Effector memory CD4-positive, alpha-beta T cell (primary cell): ENCODE data around the gene ALOXE3.

ENCODE experiments used
- DNase-seq, 3 donors: peaks; one replicate each; pipeline ENCODE4 v3.0.0-alpha.2; 2020
- H3K27ac ChIP-seq: 2 replicates; pipeline ENCODE4 v1.7.0; 2013; ENCODE audit warnings: mild to moderate bottlenecking, low read length, moderate library complexity; ENCODE audit not compliant: insufficient read depth, poor library complexity, severe bottlenecking
- H3K27me3 ChIP-seq: replicated peaks from 2 replicates; pipeline ENCODE4 v1.7.0; 2013; ENCODE audit warnings: mild to moderate bottlenecking, low read length; ENCODE audit not compliant: insufficient read depth, control insufficient read depth, poor library complexity, severe bottlenecking
- H3K36me3 ChIP-seq: 2 replicates; pipeline ENCODE4 v1.7.0; 2013; ENCODE audit warnings: mild to moderate bottlenecking, low read length, moderate library complexity; ENCODE audit not compliant: control insufficient read depth, insufficient read depth
- H3K4me1 ChIP-seq: 2 replicates; pipeline ENCODE4 v1.7.0; 2013; ENCODE audit warnings: low read length, mild to moderate bottlenecking; ENCODE audit not compliant: control insufficient read depth, insufficient read depth, poor library complexity, severe bottlenecking
- H3K4me3 ChIP-seq: 2 replicates; pipeline ENCODE4 v1.7.0; 2013; ENCODE audit warnings: low read length, low read depth, mild to moderate bottlenecking; ENCODE audit not compliant: insufficient read depth, poor library complexity, severe bottlenecking
- H3K9me3 ChIP-seq: 2 replicates; pipeline ENCODE4 v1.7.0; 2013; ENCODE audit warnings: mild to moderate bottlenecking, low read length, moderate library complexity; ENCODE audit not compliant: control insufficient read depth

The ALOXE3 gene

GRCh38 chr17:8052256-8053252 lies 65.8 kb downstream of the ALOXE3 start:
- no peak for DNase-seq
- Histone ChIP-seq H3K36me3 (no peaks in the 10 kb centered on the region), H3K4me3 (no peak overlapping the region), H3K27ac (no peak overlapping the region), H3K9me3 (no peaks in the 10 kb centered on the region), H3K4me1 (no peaks in the 10 kb centered on the region), H3K27me3 (no peaks in the 10 kb centered on the region)

DNA sequence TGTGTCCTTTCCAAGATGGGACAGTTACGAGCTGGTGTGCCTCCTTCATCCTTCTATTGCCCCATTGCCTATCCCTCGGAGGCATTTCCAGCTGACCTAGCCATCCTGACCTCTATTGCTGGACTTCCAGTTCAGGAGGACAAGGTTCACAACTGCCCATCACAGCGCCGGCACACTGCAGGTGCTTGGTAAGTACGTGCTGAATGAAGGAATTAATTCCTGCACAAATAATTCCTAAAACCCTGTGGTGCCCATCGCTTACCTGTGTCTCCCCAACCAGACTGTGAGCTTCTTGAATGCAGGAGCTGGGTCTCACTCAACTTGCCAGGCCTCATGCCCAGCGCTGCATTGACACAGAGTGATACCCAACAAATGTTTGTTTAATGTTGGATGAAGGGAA lies 66.5 kb downstream of the ALOXE3 start:
- no peaks in the 10 kb centered on the region for H3K27me3 ChIP-seq
- H3K36me3 ChIP-seq: no peaks in the 10 kb centered on the region
- H3K4me3 ChIP-seq: no peak overlapping the region
- no peak overlapping the region for H3K27ac ChIP-seq
- no peaks in the 10 kb centered on the region for H3K9me3 ChIP-seq
- no peak for DNase-seq
- H3K4me1 ChIP-seq: no peaks in the 10 kb centered on the region

- DNase-seq: no peak
- Histone ChIP-seq H3K4me3 (no peak overlapping the region), H3K9me3 (no peaks in the 10 kb centered on the region), H3K27me3 (no peaks in the 10 kb centered on the region), H3K36me3 (no peaks in the 10 kb centered on the region), H3K4me1 (no peaks in the 10 kb centered on the region), H3K27ac (no peak overlapping the region)
These were observed 69.6 kb downstream of the ALOXE3 start for GRCh38 chr17:8048736-8049135.

DNA sequence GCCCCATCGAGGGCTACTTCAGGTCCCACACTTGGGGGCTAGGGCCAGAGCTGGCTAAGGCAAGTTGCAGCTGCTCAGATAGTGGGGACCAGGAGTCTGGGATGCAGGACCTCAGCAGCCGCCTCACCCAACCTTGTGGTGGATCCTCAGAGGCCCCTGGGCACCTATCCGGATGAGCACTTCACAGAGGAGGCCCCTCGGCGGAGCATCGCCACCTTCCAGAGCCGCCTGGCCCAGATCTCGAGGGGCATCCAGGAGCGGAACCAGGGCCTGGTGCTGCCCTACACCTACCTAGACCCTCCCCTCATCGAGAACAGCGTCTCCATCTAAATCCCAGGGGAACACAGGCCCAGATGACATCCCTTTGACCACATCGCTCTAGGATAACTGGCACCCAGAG lies 70.1 kb downstream of the ALOXE3 start:
- no peaks in the 10 kb centered on the region for H3K9me3 ChIP-seq
- H3K27ac ChIP-seq: no peak overlapping the region
- DNase-seq: no peak
- no peaks in the 10 kb centered on the region for H3K27me3 ChIP-seq
- H3K4me3 ChIP-seq: no peak overlapping the region
- no peaks in the 10 kb centered on the region for H3K4me1 ChIP-seq
- no peaks in the 10 kb centered on the region for H3K36me3 ChIP-seq

DNA sequence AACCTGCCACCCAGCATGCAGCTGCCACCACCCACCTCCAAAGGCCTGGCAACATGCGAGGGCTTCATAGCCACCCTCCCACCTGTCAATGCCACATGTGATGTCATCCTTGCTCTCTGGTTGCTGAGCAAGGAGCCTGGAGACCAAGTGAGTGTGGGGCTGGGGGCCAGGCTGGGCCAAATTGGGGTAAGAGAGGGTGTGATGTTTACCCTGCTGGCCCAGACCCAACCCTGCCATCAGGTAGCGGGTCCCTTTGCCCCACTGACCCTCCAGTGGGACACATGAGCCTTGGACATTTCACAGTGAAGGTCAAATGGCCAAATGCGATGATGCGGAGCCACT lies 70.6 kb downstream of the ALOXE3 start:
- no peak for DNase-seq
- Histone ChIP-seq H3K4me3 (no peak overlapping the region), H3K9me3 (no peaks in the 10 kb centered on the region)

DNA sequence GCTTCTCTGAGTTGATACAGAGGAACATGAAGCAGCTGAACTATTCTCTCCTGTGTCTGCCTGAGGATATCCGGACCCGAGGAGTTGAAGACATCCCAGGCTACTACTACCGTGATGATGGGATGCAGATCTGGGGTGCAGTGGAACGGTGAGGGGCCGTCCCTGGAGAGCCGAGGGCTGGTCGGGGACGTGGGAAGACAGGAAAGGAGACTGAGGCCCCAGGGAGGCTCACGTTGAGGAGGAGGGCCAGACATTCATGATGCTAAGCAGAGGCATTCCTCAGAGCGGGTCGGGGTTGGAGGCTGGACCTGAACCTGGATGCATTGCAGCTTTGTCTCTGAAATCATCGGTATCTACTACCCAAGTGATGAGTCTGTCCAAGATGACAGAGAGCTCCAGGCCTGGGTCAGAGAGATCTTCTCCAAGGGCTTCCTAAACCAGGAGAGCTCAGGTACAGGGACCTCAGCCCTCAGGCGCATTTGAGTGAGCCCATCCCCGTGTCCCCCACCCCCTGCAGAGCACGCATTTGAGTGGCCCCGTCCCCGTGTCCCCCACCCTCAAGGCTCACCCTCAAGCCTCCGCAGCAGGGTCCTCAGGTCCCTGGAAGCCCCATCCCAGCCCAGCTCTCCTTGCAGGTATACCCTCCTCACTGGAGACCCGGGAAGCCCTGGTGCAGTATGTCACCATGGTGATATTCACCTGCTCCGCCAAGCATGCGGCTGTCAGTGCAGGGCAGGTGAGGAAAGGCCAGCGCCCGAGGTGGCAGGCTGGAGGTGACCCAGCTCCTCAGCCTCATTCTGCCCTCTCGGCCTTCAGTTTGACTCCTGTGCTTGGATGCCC lies 71.2 kb downstream of the ALOXE3 start:
- no peaks in the 10 kb centered on the region for H3K9me3 ChIP-seq
- DNase-seq: no peak
- no peak overlapping the region for H3K4me3 ChIP-seq
- H3K36me3 ChIP-seq: no peaks in the 10 kb centered on the region
- no peak overlapping the region for H3K27ac ChIP-seq
- H3K27me3 ChIP-seq: no peaks in the 10 kb centered on the region
- H3K4me1 ChIP-seq: no peaks in the 10 kb centered on the region

More for the DNA sequence above, 70.6 kb downstream of the ALOXE3 start:
- no peaks in the 10 kb centered on the region for H3K36me3 ChIP-seq
- H3K4me1 ChIP-seq: no peaks in the 10 kb centered on the region
- no peaks in the 10 kb centered on the region for H3K27me3 ChIP-seq
- H3K27ac ChIP-seq: no peak overlapping the region

GRCh38 chr17:8046306-8046928 lies 71.9 kb downstream of the ALOXE3 start:
- H3K27ac ChIP-seq: no peak overlapping the region

More at GRCh38 chr17:8046306-8046928, 71.9 kb downstream of the ALOXE3 start:
- Histone ChIP-seq H3K27me3 (no peaks in the 10 kb centered on the region), H3K9me3 (no peaks in the 10 kb centered on the region), H3K4me3 (no peak overlapping the region), H3K4me1 (no peaks in the 10 kb centered on the region), H3K36me3 (no peaks in the 10 kb centered on the region)
- DNase-seq: no peak
